Ectodermal cell (in vitro differentiated cells): ENCODE data around the gene SPATC1L.

Experiments used
- H3K27ac ChIP-seq: 2 replicates; pipeline ENCODE4 v1.7.0; 2013; ENCODE audit warnings: mild to moderate bottlenecking, low read depth, low read length; ENCODE audit not compliant: insufficient read depth, poor library complexity, severe bottlenecking
- H3K27me3 ChIP-seq: 2 replicates; pipeline ENCODE4 v1.7.0; 2013; ENCODE audit warnings: mild to moderate bottlenecking, low read length; ENCODE audit not compliant: insufficient read depth, control insufficient read depth, poor library complexity, severe bottlenecking
- H3K36me3 ChIP-seq: one replicate; pipeline ENCODE4 v1.7.0; 2013; ENCODE audit warnings: low read length; ENCODE audit not compliant: control insufficient read depth, insufficient read depth
- H3K4me1 ChIP-seq: one replicate; pipeline ENCODE4 v1.7.0; 2013; ENCODE audit warnings: low read length; ENCODE audit not compliant: control insufficient read depth, insufficient read depth
- H3K4me3 ChIP-seq: 2 replicates; pipeline ENCODE4 v1.7.0; 2013; ENCODE audit warnings: low read depth, low read length, control low read depth; ENCODE audit not compliant: insufficient read depth
- H3K9me3 ChIP-seq: 2 replicates; pipeline ENCODE4 v1.7.0; 2013; ENCODE audit warnings: mild to moderate bottlenecking, low read length, moderate library complexity; ENCODE audit not compliant: control insufficient read depth
- WGBS, 2 experiments: methylation state at CpG; one replicate each; pipeline ENCODE4 v1.1.7; 2013; ENCODE audit warnings: missing lambda C conversion rate in 2 of 2; 5-methylcytosine and 5-hydroxymethylcytosine counted together

Gene SPATC1L

GRCh38 chr21:46214478-46215340, 30.4 kb upstream of the SPATC1L start:
- WGBS, 2 experiments = 92 to 93% methylated on average over 27 of the region's 27 CpGs
- Histone ChIP-seq H3K4me3 (no peak overlapping the region), H3K27me3 (no peaks in the 10 kb centered on the region), H3K4me1 (no peaks in the 10 kb centered on the region), H3K27ac (no peak overlapping the region), H3K9me3 (no peaks in the 10 kb centered on the region), H3K36me3 (no peaks in the 10 kb centered on the region)

- H3K27me3 ChIP-seq = no peaks in the 10 kb centered on the region
- H3K36me3 ChIP-seq = no peaks in the 10 kb centered on the region
- 94 to 95% methylated on average over 15 of the region's 15 CpGs for WGBS, 2 experiments
- H3K9me3 ChIP-seq = no peaks in the 10 kb centered on the region
- no peak overlapping the region for H3K4me3 ChIP-seq
- H3K4me1 ChIP-seq = no peaks in the 10 kb centered on the region
- no peak overlapping the region for H3K27ac ChIP-seq
These were observed 29.5 kb upstream of the SPATC1L start for GRCh38 chr21:46213620-46214286.

GRCh38 chr21:46212721-46213484, 28.6 kb upstream of the SPATC1L start:
- 94 to 95% methylated on average over 18 of the region's 18 CpGs for WGBS, 2 experiments
- no peaks in the 10 kb centered on the region for H3K27me3 ChIP-seq
- H3K36me3 ChIP-seq = no peaks in the 10 kb centered on the region
- H3K9me3 ChIP-seq = no peaks in the 10 kb centered on the region
- no peaks in the 10 kb centered on the region for H3K4me1 ChIP-seq
- H3K4me3 ChIP-seq = no peak overlapping the region
- no peak overlapping the region for H3K27ac ChIP-seq

- no peaks in the 10 kb centered on the region for H3K9me3 ChIP-seq
- H3K4me3 ChIP-seq = no peak overlapping the region
- no peak overlapping the region for H3K27ac ChIP-seq
- 95 to 97% methylated on average over 23 of the region's 23 CpGs for WGBS, 2 experiments
- H3K27me3 ChIP-seq = no peaks in the 10 kb centered on the region
- H3K36me3 ChIP-seq = no peaks in the 10 kb centered on the region
- H3K4me1 ChIP-seq = no peaks in the 10 kb centered on the region
These were observed 27.8 kb upstream of the SPATC1L start for GRCh38 chr21:46211786-46212720.

GRCh38 chr21:46211376-46211775, 27.1 kb upstream of the SPATC1L start:
- H3K36me3 ChIP-seq = no peaks in the 10 kb centered on the region
- WGBS, 2 experiments = 93 to 94% methylated on average over 7 of the region's 7 CpGs

GRCh38 chr21:46210378-46211136, 26.3 kb upstream of the SPATC1L start:
- Histone ChIP-seq H3K27me3 (no peaks in the 10 kb centered on the region), H3K9me3 (no peaks in the 10 kb centered on the region), H3K4me1 (no peaks in the 10 kb centered on the region), H3K27ac (no peak overlapping the region), H3K36me3 (no peaks in the 10 kb centered on the region), H3K4me3 (no peak overlapping the region)
- WGBS, 2 experiments = 89 to 92% methylated on average over 16 of the region's 16 CpGs

More at GRCh38 chr21:46211376-46211775, 27.1 kb upstream of the SPATC1L start:
- Histone ChIP-seq H3K4me1 (no peaks in the 10 kb centered on the region), H3K4me3 (no peak overlapping the region), H3K27ac (no peak overlapping the region), H3K27me3 (no peaks in the 10 kb centered on the region), H3K9me3 (no peaks in the 10 kb centered on the region)

GRCh38 chr21:46208761-46209721, 24.8 kb upstream of the SPATC1L start:
- Histone ChIP-seq H3K4me3 (no peak overlapping the region), H3K4me1 (no peaks in the 10 kb centered on the region), H3K27ac (no peak overlapping the region), H3K36me3 (no peaks in the 10 kb centered on the region), H3K9me3 (no peaks in the 10 kb centered on the region), H3K27me3 (no peaks in the 10 kb centered on the region)
- WGBS, 2 experiments = 95 to 96% methylated on average over 23 of the region's 23 CpGs

- Histone ChIP-seq H3K9me3 (no peaks in the 10 kb centered on the region), H3K4me1 (no peaks in the 10 kb centered on the region), H3K27me3 (no peaks in the 10 kb centered on the region), H3K27ac (no peak overlapping the region), H3K36me3 (no peaks in the 10 kb centered on the region), H3K4me3 (no peak overlapping the region)
- 94% methylated on average over 27 of the region's 27 CpGs for WGBS, 2 experiments
These were observed 23.8 kb upstream of the SPATC1L start for GRCh38 chr21:46207920-46208591.
